NCI-H1417 (cell line): ENCODE measurements around the gene REEP5.
"Not testable (repeated sequence)": the region's sequence is repeated elsewhere in the genome, so short reads cannot be mapped to it uniquely, and the experiment has no call there.

Experiments used
- DNase-seq, 3 experiments: peaks; one replicate each; lab custom pipeline; 2025; lab: John Stamatoyannopoulos, UW

REEP5 gene

DNA sequence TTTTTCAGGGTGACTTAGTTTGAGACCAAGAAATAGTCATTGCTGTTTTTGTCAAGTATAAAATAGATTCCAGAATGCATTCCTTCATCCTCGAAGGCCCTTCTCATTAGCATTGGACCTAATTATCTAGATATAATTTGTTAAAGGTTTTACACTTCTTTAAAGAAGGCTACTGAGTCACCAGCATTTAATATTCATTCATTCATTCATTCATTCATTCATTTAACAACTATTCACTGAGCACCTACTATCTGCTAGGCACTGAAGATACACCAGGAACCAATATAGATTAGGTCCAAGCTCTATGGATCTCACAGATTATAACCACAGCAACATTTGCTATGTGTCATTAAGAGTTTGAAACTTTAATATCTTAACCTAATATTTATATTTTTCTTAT, 11.1 kb upstream of the REEP5 start:
- no peak for DNase-seq

DNA sequence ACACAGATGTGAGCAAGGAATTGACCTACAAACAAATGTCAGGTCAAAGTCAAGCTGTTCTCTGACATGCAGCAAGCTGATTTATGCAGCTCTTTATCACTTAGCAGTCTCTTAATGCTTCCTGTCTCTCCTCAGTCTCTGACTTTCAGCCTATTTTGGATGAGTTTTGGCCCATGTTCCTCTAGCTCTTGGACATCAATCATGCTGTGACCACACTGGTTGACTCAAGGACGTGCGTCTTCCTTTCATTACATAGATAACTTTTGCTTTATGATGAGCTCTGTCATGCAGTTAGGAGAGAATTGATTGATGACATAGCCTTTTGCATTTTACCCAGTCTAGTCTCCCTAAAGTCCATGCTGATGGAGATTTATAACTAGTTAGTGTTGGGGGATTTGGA, 9.4 kb upstream of the REEP5 start:
- no peak for DNase-seq

DNA sequence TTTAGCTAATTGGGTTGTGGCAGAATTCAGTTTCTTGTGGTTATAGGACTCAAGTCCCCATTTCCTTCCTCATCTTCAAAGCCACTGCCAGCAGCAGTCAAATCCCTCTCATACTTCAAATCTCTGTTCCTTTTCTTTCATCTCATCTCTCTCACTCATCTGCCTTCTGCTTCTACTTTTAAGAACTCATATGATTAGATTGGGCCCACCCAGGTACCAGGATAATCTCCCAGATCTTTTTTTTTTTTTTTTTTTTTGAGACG, 8.0 kb upstream of the REEP5 start:
- no peak for DNase-seq

DNA sequence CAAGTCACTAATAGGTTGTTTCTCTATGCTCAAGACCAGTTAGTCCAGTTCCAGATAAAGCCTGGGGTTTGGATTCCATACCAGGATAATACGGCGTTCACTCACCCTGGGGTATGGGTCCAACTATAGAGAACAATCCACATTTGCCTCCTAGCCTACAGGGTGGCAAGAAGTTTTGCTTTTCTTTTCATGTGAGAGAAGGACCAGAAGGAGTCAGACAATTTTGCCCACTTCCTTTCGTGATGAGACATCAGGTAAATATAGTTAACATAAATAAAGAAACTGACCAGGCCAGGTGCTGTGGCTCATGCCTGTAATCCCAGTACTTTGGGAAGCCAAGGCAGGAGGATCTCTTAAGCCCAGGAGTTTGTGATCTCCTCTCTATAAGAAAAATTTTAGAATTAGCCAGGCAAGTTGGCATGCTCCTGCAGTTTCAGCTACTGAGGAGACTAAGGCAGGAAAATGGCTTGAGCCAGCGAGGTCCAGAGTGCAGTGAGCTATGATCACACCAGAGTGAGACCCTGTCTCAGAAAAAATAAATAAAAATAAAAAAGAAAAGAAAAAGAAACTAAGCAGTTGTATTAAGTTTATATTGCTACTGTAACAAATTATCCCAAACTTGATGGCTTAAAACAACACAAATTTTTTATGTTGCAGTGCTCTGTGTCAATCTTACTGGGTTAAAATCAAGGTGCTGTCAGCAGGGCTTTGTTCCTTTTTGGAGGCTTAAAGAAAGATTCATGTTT, 7.5 kb upstream of the REEP5 start:
- DNase-seq: no peak

DNA sequence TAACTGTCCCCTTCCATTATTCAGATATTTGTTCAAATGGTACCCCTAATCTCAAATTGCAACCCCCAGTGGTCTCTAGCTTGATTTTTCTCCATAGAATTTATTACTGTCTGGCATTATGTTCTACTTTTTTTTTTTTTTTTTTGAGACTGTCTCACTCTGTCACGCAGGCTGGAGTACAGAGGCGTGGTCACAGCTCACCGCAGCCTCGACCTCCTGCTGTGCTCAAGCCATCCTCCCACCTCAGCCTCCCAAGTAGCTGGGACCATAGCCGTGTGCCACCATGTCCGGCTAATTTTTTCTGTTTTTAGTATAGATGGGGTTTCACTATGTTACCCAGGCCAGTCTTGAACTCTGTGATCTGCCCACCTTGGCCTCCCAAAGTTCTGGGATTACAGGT, 2.0 kb upstream of the REEP5 start:
- DNase-seq: no peak

DNA sequence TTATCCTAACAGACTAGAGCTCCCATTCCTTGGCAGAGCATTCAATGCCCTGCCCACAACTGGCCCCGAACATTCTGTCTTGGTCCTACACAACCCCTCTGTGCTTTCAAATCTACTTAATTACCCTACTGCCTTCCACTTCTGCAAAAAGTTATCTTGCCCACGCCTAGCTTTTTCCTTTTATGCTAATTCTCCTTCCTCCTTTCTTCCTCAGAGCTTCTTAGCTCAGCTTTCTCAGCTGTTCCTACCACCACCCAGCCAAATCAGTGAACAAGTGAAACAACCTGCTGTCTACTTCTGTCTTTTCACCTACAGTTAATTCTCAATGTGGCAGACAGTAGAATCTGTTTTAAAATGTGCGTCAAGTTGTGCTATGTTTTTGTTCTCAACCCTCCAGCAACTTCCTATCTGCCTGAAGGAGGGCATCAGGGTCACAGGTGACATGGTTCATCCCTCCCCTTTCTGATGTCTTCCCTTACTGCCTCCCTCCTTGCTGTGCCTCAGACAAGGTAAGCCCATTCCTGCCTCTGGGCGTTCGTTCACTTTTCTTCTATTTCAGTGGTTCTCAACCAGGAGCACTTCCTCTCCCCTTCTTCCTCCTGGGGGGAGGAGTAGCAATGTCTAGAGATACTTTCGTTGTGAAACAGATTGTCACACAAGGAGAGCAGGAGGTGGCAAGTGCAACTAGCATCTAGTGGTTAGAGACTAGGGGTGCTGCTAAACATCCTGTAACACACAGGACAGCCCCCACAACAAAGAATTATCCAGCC, 1.3 kb upstream of the REEP5 start:
- no peak for DNase-seq

DNA sequence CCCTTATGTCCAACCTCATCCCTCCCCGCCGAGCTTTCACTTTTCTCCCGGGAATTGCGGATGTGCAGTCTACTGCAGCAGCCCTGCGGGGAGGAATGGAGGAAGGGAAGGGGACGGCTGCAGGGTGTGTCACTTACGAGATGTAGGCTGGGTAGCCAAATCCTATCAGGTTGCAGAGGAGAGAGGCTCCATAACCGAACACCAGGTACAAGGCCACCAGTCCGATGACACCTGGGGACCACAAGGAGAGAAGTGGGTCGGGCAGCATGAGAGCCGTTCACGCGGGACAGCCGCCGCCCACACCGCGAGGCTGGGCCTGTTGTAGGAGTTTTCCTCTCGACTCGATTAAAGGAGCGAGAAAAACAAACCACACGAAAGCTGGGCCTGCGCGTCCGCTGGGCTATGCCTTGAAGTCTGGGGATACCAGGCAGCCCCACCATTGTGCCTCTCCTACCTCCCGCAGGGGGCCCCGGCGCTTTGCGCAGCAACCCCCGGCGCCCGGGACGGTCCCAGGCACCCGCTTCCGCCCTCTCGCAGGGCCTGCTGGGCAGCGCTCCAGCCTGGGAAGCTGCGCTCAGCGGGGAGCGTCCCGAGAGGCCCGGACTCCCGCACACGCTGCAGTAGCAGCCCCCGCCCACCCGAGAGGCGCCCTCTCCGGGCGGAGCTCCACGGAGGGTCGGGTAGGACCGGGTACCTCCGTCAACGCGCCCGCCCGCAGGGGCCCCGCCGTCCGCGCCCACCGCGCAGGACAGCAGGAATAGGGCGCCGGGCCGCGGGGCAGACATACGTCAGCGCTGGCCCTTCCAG, 798 bp downstream of the REEP5 start:
- DNase-seq: peak; percentile 59 to 71 (median 63)

DNA sequence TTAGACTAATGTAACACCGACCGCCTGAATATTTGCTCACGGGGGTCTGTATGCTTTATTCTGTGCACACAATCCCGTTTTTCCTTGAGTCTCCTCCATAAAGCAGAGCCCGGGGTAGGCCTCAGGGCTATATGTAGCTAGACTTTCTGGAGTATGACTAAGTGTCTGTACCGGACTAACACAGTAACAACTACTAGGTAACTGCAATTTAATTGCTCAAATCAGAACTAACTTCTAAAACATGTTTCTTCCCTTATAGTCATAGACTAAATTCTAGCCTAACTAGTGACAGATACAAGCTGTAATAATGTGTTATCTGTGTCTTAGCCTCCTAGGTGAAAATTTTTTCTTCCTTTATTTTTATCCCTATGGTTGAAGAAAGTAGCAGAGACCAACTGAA, 2.1 kb downstream of the REEP5 start:
- DNase-seq: no peak

DNA sequence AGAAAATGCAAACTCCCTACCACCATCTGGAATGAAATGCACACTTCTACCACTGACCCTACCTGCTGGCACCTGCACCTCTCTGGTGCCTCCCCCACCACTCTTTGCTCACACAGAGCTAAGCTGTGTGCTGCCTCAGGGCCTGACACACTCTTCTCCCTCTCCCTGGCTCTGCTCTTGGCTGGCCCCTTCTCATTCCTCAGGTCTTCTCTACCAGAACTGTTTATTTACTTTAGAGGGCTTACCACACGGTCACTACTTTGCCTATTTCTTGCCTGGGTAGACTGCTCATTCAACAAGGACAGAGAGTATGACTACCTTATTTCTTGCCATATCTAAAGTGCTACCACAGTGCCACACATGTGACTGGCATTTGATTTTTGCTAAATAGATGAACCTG, 3.3 kb downstream of the REEP5 start:
- DNase-seq: no peak

DNA sequence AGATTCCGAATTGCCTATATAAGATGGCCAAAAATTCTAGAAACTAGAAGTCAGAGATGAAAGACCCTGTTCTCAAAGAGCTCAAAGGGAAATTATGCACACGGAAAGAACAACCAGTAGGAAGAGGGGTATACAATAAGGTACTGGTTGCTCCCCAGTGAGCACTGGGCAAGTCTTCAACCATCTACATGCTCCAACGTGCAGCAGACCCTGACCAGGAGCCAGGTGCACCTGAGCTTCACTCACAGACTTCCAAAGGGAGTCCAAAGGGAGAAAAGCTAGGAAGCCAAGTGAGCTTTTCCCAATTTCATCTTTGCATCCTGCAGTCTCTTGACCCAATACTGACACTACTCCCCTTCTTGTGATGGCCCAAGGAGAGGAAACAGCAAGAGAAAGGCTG, 3.9 kb downstream of the REEP5 start:
- peak in 1 of 3 experiments; percentile 10 for DNase-seq

DNA sequence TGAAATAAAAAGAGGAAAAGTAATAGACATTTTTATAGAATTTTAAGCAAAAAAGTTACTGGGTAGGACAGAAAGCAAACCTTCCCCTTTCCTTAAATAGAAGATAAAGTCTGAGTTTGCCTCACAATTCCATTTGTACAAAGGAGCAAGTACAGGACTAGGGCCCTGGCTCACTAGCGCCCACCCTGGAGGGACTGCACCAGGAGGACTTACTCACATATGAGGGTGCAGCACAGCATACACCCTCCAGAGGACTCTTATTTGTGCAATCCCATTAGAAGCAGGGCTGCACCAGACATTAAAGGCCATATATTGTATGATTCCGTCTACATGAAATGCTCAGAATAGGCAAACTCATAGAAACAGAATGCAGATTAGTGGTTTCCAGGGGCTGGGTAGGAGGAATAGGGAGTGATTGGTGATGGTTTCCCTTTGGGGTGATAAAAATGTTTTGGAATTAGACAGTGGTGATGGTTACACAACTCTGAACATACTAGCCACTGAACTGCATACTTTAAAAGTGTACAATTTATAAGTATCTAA, 4.5 kb downstream of the REEP5 start:
- DNase-seq: no peak

DNA sequence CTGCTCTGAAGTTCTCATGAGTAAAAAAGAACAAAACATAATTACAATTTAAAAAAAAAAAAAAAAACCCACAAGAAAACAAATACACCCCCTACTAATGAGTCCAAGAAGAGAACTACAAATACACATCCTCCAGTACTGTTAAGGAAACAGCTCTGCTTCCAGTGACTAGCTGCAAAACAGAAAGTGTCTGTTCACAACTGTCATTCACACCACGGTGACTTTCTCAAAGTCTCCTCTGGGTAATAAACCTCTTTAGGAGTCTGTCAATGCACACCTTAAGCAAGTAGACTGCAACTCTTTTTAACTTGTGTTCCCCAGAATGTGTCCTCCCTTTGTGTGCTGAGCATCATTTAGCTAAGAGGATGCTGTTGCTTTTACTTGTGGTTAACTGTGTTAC, 6.2 kb downstream of the REEP5 start:
- no peak for DNase-seq

DNA sequence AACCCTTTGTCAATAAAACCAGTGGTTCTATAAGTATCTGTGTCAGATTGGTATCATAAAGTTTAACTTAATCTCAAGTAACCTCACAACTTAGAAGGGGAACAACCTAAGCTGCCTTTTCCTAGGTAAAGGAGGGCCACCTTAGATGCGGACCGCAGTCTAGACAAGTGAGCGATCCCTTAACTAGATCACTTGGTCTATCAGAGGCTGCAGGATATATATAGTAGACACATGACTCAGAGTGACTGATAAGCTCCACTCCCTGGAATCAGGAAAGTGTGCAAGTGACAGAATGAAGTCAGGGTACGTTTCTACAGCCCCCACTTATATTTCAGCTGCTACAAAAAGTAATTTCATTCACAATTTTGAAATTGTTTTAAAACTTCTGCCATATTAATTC, 7.4 kb downstream of the REEP5 start:
- no peak for DNase-seq

DNA sequence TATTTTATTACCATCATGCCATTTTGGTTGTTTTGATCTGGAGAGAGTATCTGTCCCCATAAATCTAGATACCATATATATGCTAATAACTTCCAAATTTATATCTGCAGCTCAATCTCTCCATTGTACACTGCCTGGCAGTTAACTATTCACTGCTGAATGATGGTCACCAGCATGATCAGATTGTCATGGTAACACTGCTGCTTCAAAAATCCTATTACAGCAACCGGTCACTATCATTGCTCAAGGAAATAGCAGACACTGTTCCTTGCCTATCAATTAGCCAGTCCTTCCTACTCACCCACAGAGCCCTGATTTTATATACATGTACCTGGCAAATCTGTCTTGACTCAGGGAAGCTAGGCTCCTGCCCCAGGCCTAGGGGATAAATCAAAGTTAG, 11.5 kb downstream of the REEP5 start:
- no peak for DNase-seq

DNA sequence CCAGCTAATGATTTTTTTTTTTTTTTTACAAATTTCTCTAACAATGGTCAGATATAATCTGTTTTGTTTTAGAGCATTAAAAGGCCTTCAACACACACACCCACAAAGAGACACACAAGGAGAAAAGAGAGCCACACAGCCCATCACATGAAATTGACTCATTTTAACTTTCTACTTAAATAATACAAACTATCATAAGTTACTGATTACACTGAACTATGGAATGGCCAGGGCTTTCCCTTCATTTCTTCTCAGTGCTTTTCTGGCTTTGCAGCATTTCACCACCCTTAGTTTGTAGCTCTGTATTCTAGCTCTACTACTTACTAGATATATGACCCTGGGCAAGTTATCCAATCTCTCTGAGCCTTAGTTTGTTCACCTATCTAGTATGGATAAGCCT, 13.2 kb downstream of the REEP5 start:
- no peak for DNase-seq

DNA sequence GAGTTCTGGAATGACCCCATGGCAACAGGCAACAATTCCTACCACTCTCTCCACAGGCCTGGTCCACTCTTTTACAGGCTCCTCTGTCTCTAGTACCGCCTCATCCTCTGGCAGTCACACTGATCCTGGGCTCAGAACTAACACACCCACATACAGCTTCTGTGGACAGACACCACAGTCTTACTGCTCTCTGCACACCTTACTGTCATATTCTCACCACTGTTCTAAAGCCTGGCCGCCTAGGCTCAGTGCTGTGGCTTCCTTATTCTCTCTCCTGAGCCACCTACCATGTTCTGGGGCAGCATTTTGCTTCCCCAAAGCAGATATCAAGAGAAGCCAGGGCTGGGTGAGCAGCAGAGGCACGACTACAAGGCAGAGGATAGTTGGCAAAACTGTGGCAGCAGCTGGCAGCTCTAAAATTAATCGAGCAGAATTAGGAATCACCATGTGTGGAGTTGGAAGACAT, 14.8 kb downstream of the REEP5 start:
- DNase-seq: no peak

DNA sequence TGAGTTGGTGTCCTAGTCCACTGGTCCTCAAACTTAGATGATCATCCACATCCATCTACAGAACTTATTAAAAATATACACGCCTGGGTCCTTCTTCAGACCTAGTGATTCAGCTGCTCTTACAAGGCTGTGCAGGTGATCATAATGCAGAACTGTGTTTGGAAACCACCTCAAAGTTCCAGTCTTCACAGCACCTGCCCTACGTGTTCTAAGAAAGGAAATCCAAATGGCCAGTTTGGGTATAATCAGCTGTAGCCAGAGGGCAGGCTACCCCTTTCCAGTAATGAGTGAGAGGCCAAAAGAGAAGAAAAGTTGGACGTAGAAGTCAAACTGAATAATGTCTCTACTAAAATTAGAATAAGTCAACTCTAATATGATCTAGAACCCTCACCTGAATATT, 15.4 kb downstream of the REEP5 start:
- DNase-seq: no peak

DNA sequence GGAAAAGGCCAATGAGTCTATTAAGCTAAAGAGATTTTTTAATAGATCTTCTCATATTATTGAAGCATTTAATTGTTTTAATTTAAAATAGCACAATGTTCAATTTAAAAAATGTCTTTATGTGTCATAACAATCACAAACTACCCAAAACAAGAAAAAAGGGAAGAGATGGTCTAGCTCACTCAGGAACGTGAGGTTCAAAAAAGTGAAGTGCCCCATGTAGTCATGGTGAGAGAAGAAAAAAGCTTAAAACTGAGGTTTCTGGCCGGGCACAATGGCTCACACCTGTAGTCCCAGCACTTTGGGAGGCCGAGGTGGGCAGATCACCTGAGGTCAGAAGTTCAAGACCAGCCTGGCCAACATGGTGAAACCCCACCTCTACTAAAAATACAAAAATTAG, 17.0 kb downstream of the REEP5 start:
- not testable (repeated sequence) for DNase-seq

DNA sequence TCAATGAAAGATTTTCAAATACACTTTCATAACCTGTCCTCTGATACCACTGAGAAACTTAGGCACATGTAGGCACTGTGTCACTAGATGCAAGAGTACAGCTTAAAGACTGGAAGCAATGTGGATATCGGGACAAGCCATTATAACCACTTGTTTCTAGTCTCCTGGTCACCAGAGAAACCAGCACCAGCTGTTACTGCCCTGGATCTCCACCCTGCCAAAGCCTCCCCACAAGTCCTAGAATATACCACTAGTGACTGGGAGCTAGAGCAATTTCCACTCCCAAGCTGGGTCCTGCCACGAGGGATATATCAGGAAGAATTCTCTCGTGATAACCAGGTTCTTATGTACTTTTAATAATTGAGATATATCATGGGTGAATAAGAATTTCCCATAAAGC, 19.5 kb downstream of the REEP5 start:
- no peak for DNase-seq

DNA sequence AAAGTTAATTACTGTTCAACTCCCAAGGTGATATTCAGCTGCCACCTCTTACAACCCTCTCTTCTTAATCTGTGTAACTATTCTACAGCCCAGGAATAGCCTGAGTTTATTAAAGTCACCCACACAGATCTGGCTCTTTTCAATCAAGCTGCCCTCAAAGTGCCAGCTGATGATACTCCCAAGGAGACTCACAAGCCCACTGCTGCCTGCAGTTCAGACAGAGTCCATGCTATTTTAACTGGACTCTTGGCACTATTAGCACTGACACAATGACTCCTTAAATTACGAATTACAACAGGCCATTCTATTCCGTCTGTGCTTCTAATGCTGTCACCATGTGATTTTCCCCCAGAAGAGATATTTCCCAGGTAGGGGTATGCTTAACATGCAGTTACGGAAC, 26.3 kb downstream of the REEP5 start:
- DNase-seq: no peak

DNA sequence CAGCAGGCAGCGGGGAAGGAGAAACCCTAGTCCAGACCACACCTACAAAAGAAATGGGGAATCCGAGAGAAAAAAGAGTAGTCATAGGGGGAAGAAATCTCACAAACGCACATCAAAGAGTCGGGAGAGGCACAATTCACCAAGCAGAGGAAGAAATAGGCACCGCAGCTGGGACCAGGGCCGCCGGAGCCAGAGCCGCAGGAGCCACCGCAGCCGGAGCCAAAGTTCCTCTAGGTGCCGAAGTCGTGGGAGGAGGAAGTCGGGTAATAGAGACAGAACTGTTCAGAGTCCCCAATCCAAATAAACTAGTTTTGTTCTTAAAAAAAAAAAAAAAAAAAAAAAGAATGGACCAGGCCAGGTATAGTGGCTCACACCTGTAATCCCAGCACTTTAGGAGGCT, 29.3 kb downstream of the REEP5 start:
- no peak for DNase-seq

DNA sequence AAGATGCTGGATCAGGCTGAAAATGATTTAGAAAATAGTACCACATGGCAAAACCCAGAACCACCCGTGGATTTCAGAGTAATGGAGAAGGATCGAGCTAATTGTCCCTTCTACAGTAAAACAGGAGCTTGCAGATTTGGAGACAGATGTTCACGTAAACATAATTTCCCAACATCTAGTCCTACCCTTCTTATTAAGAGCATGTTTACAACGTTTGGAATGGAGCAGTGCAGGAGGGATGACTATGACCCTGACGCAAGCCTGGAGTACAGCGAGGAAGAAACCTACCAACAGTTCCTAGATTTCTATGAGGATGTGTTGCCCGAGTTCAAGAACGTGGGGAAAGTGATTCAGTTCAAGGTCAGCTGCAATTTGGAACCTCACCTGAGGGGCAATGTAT, 30.0 kb downstream of the REEP5 start:
- not testable (repeated sequence) for DNase-seq

DNA sequence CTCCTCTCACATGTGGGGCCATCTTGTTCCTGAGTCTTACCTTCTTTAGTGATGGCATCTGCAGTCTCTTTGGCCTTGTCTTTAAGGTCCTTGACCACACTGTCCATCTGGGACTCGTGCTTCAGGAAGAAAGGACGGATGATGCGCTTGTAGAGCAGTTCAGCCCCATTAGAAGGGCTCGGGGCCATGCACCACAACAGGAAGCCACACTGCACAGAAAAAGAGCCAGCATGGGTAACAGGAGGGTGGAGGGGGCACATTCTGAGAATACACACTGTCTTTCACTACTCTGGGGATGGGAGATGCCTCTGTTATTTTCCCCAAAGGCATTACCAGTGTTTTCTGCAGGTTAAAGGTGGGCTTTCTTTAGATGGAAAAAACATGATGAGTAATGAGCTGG, 35.1 kb downstream of the REEP5 start:
- no peak for DNase-seq
